ENCODE results near the gene TRPC6. TPM values are rescaled to one million over a fixed set of nuclear protein-coding genes. Genes with fewer than 3 reads are reported as not detected.
A peak's percentile ranks its signal among the peaks of the same experiment; 100 is the strongest.

The TRPC6 gene
- total RNA-seq = under 1 TPM; 0.28 to 0.93 TPM

GRCh38 chr11:101583251-101584128 lies at the start of gene TRPC6:
Gene TRPC6, minus strand, starts transcription at chr11:101584007. Its CDS starts 504 bp downstream, at chr11:101583503.
- DNase-seq (ENCODE audit: low spot score) = no peak
- peaks cover 0 to 10% of the 10 kb centered on the region in 2 donors for H3K9me3 ChIP-seq
- peak within 1 kb of the TSS in 1 of 2 donors; percentile 35 for H3K27ac ChIP-seq
- H3K27me3 ChIP-seq = peaks cover 0 to 6% of the 10 kb centered on the region in 2 donors
- TF ChIP-seq CTCF (IDR thresholded peaks at IDR 0.05) = no peak
- H3K4me1 ChIP-seq = peaks cover 0 to 17% of the 10 kb centered on the region in 2 donors
- peak within 1 kb of the TSS; percentile 40 to 56 for H3K4me3 ChIP-seq
- H3K36me3 ChIP-seq = no peaks in the 10 kb centered on the region

GRCh38 chr11:101620026-101620425 lies 36.2 kb upstream of the TRPC6 start:
- H3K27ac ChIP-seq = no peak overlapping the region
- H3K4me1 ChIP-seq = no peaks in the 10 kb centered on the region
- no peaks in the 10 kb centered on the region for H3K27me3 ChIP-seq
- H3K36me3 ChIP-seq = no peaks in the 10 kb centered on the region
- no peak overlapping the region for H3K4me3 ChIP-seq
- TF ChIP-seq CTCF (IDR thresholded peaks at IDR 0.05) = no peak
- no peaks in the 10 kb centered on the region for H3K9me3 ChIP-seq
- DNase-seq (ENCODE audit: low spot score) = no peak

GRCh38 chr11:101618709-101619108 lies 34.9 kb upstream of the TRPC6 start:
- Histone ChIP-seq H3K27ac (no peak overlapping the region), H3K4me3 (no peak overlapping the region), H3K9me3 (no peaks in the 10 kb centered on the region), H3K36me3 (no peaks in the 10 kb centered on the region), H3K27me3 (no peaks in the 10 kb centered on the region), H3K4me1 (no peaks in the 10 kb centered on the region)
- DNase-seq (ENCODE audit: low spot score) = no peak
- TF ChIP-seq CTCF (IDR thresholded peaks at IDR 0.05) = no peak

GRCh38 chr11:101617735-101618332 lies 34.0 kb upstream of the TRPC6 start:
- no peak for TF ChIP-seq CTCF (IDR thresholded peaks at IDR 0.05)
- DNase-seq (ENCODE audit: low spot score) = no peak

GRCh38 chr11:101612481-101612880 lies 28.7 kb upstream of the TRPC6 start:
- Histone ChIP-seq H3K27ac (no peak overlapping the region), H3K4me3 (no peak overlapping the region), H3K4me1 (no peaks in the 10 kb centered on the region), H3K36me3 (no peaks in the 10 kb centered on the region), H3K27me3 (no peaks in the 10 kb centered on the region), H3K9me3 (no peaks in the 10 kb centered on the region)
- no peak for TF ChIP-seq CTCF (IDR thresholded peaks at IDR 0.05)
- DNase-seq (ENCODE audit: low spot score) = no peak

More at GRCh38 chr11:101617735-101618332, 34.0 kb upstream of the TRPC6 start:
- H3K4me1 ChIP-seq = no peaks in the 10 kb centered on the region
- no peak overlapping the region for H3K27ac ChIP-seq
- H3K27me3 ChIP-seq = no peaks in the 10 kb centered on the region
- H3K9me3 ChIP-seq = no peaks in the 10 kb centered on the region
- no peaks in the 10 kb centered on the region for H3K36me3 ChIP-seq
- no peak overlapping the region for H3K4me3 ChIP-seq

Measured in right atrium auricular region (tissue), 2 donors.